ENCODE results near the gene RIPOR3.

Gene RIPOR3

DNA sequence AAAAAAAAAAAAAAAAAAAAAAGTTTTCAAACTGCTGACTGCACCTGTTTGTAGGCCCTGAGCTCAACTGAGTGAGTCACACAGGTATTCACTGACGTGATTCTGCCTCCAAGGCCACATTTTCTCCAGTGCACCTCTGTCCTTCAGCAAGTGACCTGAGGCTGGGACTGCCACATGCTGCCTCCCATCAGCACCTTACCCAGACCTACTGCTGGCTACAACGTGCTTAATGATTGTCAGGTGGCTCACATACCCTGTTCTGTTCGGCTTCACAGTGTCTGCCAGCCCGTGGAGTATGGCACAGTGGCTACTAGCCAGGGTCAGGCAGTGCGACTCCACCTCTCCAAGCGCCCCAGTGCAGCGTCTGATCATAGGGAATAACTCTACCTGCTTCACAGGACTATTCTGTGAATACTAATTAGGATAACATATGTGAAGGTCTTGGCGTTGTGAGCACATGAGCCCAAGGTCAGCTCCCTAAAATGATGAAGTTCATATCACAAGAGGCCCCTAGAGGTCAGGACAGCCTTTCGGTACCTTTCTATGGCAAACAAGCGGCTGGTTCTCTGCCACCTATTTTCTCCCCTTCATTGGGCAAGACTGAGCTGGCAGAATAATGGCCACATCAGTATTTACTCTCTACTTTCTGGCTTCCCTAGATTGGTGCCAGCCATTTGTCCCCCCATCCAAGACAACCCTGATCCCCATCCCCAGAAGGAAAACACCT, 28.1 kb downstream of the RIPOR3 start:
- no peak for TF ChIP-seq Cebpa-rat (IDR thresholded peaks at IDR 0.05)
- no peaks in the 10 kb centered on the region for H3K9me3 ChIP-seq (replicated peaks in 1 of 11)
- H4K20me1 ChIP-seq: no peaks in the 10 kb centered on the region
- H3K4me2 ChIP-seq: peak overlapping the region in 9 of 11 experiments; percentile 2 to 91 (median 80); a peak in 13 of 22 replicates
- H3K9ac ChIP-seq: peak overlapping the region in 3 of 11 experiments; percentile 23 to 52 (median 28); a peak in 4 of 22 replicates
- no peaks in the 10 kb centered on the region for H3K36me3 ChIP-seq
- peaks cover 47 to 100% (median 98%) of the 10 kb centered on the region in 10 experiments for H3K4me1 ChIP-seq
- no peaks in the 10 kb centered on the region for H3K27me3 ChIP-seq
- H3K27ac ChIP-seq: peak overlapping the region in 8 of 11 experiments; percentile 22 to 98 (median 92); a peak in 13 of 22 replicates
- H3K4me3 ChIP-seq: no peak overlapping the region

- Histone ChIP-seq H3K27ac (peak overlapping the region in 4 of 11 experiments; percentile 26 to 98 (median 78); a peak in 3 of 22 replicates), H4K20me1 (no peaks in the 10 kb centered on the region), H3K4me2 (peak overlapping the region in 9 of 11 experiments; percentile 51 to 89 (median 72); a peak in 15 of 22 replicates), H3K36me3 (no peaks in the 10 kb centered on the region), H3K27me3 (no peaks in the 10 kb centered on the region), H3K9me3 (replicated peaks in 1 of 11) (no peaks in the 10 kb centered on the region), H3K4me1 (peaks cover 33 to 99% (median 95%) of the 10 kb centered on the region in 10 experiments), H3K4me3 (no peak overlapping the region), H3K9ac (no peak overlapping the region)
- no peak for TF ChIP-seq Cebpa-rat (IDR thresholded peaks at IDR 0.05)
Measured at GRCh38 chr20:50659975-50660670, 31.2 kb downstream of the RIPOR3 start.

DNA sequence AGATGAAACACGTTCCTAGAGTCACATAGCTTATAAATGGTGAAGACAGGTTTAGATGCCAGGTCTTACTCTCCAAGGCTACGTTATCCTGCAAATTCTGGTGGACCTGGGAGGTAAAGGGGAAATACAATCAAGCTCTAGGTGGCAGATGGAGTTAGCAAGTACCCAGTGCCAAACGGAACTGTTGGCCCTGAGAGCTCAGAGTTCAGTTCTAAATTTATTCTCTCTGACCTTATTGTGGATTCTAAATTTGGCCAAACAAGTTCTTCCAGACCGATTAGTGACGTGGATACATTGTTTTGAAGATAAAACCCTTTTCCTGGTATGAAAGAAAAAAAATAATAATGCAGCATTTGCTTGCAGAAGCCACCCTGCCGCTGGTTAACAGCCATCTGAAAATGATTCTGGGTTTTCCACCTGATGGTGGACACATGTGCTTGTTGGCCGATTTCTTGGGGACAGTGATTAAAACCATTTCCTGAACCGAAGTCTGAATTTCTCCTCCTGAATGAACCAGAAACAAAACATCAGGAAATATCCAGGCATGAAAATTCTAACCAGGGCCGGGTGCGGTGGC, 32.5 kb downstream of the RIPOR3 start:
- Histone ChIP-seq H3K4me2 (peak overlapping the region; percentile 18 to 89 (median 51); a peak in 21 of 22 replicates), H3K27me3 (no peaks in the 10 kb centered on the region), H3K9me3 (replicated peaks in 1 of 11) (no peaks in the 10 kb centered on the region), H3K27ac (peak overlapping the region in 7 of 11 experiments; percentile 4 to 97 (median 40); a peak in 13 of 22 replicates), H3K4me3 (no peak overlapping the region), H3K4me1 (peaks cover 36 to 99% (median 95%) of the 10 kb centered on the region in 10 experiments), H3K9ac (peak overlapping the region in 5 of 11 experiments; percentile 1 to 45 (median 37); a peak in 9 of 22 replicates), H3K36me3 (no peaks in the 10 kb centered on the region), H4K20me1 (no peaks in the 10 kb centered on the region)
- no peak for TF ChIP-seq Cebpa-rat (IDR thresholded peaks at IDR 0.05)

- Histone ChIP-seq H3K9ac (peak overlapping the region in 9 of 11 experiments; percentile 23 to 84 (median 62); a peak in 16 of 22 replicates), H3K4me2 (peak overlapping the region; percentile 35 to 82 (median 65)), H3K36me3 (no peaks in the 10 kb centered on the region), H4K20me1 (no peaks in the 10 kb centered on the region), H3K4me1 (peaks cover 37 to 96% (median 92%) of the 10 kb centered on the region in 10 experiments), H3K4me3 (no peak overlapping the region), H3K27ac (peak overlapping the region in 9 of 11 experiments; percentile 31 to 99 (median 94); a peak in 18 of 22 replicates), H3K27me3 (no peaks in the 10 kb centered on the region), H3K9me3 (replicated peaks in 1 of 11) (peaks cover 0 to 11% (median 5%) of the 10 kb centered on the region in 11 experiments; a peak in 7 of 22 replicates)
- TF ChIP-seq Cebpa-rat (IDR thresholded peaks at IDR 0.05): peak in 9 of 11 experiments; percentile 44 to 78 (median 68); a peak in 12 of 22 replicates
Measured at GRCh38 chr20:50655311-50655880, 35.9 kb downstream of the RIPOR3 start.

GRCh38 chr20:50654904-50655303, 36.4 kb downstream of the RIPOR3 start:
- Histone ChIP-seq H3K4me1 (peaks cover 37 to 96% (median 91%) of the 10 kb centered on the region in 10 experiments), H3K4me3 (no peak overlapping the region), H3K9me3 (replicated peaks in 1 of 11) (peaks cover 0 to 11% (median 5%) of the 10 kb centered on the region in 11 experiments; a peak in 7 of 22 replicates), H3K36me3 (no peaks in the 10 kb centered on the region), H3K27ac (peak overlapping the region in 9 of 11 experiments; percentile 31 to 99 (median 94); a peak in 18 of 22 replicates), H3K27me3 (no peaks in the 10 kb centered on the region), H3K9ac (peak overlapping the region in 9 of 11 experiments; percentile 23 to 84 (median 62); a peak in 15 of 22 replicates), H3K4me2 (peak overlapping the region; percentile 35 to 82 (median 65); a peak in 21 of 22 replicates), H4K20me1 (no peaks in the 10 kb centered on the region)
- TF ChIP-seq Cebpa-rat (IDR thresholded peaks at IDR 0.05): no peak

DNA sequence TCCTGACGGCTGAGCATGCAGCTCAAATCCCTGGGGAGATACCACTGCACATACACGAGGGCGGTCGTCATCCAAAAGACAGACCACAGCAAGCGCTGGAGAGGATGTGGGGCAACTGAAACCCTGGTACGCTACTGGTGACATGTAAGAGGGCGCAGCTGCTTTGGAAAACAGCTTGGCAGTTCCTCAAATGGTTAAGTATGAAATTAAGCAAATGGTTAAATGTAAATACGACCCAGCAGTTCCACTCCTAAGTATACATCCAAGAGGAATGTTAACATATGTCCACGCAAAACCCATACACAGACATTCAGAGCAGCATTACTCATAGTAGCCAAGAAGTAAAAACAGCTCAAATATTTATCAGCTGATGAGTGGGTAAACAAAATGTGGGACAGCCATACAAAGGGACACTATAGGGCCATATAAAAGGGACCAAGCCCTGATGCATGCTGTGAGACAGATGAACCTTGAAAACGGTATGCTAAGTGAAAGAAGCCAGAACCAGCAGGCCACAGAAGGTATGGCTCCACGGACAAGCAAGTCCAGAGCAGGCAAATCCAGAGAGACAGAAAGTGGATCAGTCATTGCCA, 38.5 kb downstream of the RIPOR3 start:
- H3K9ac ChIP-seq: peak overlapping the region in 10 of 11 experiments; percentile 16 to 84 (median 74); a peak in 18 of 22 replicates
- TF ChIP-seq Cebpa-rat (IDR thresholded peaks at IDR 0.05): peak in 8 of 11 experiments; percentile 50 to 98 (median 93); a peak in 15 of 22 replicates
- H3K27me3 ChIP-seq: no peaks in the 10 kb centered on the region
- peaks cover 0 to 26% (median 17%) of the 10 kb centered on the region in 11 experiments; a peak in 17 of 22 replicates for H3K9me3 ChIP-seq (replicated peaks in 1 of 11)
- H4K20me1 ChIP-seq: no peaks in the 10 kb centered on the region
- peak overlapping the region in 10 of 11 experiments; percentile 42 to 99 (median 93); a peak in 20 of 22 replicates for H3K27ac ChIP-seq
- H3K4me1 ChIP-seq: peaks cover 31 to 87% (median 78%) of the 10 kb centered on the region in 10 experiments
- H3K36me3 ChIP-seq: no peaks in the 10 kb centered on the region; a peak in 1 of 22 replicates
- no peak overlapping the region for H3K4me3 ChIP-seq
- H3K4me2 ChIP-seq: peak overlapping the region; percentile 41 to 82 (median 71)

GRCh38 chr20:50651676-50652075, 39.7 kb downstream of the RIPOR3 start:
- peaks cover 31 to 83% (median 70%) of the 10 kb centered on the region in 10 experiments for H3K4me1 ChIP-seq
- peaks cover 0 to 2% (median 0%) of the 10 kb centered on the region in 11 experiments; a peak in 2 of 22 replicates for H3K36me3 ChIP-seq
- H3K4me2 ChIP-seq: peak overlapping the region; percentile 41 to 82 (median 66); a peak in 21 of 22 replicates
- H3K27me3 ChIP-seq: no peaks in the 10 kb centered on the region
- peak overlapping the region in 10 of 11 experiments; percentile 14 to 99 (median 93); a peak in 19 of 22 replicates for H3K27ac ChIP-seq
- no peaks in the 10 kb centered on the region for H4K20me1 ChIP-seq
- no peak overlapping the region; a peak in 1 of 20 replicates for H3K4me3 ChIP-seq
- no peak for TF ChIP-seq Cebpa-rat (IDR thresholded peaks at IDR 0.05)
- H3K9me3 ChIP-seq (replicated peaks in 1 of 11): peaks cover 3 to 37% (median 24%) of the 10 kb centered on the region in 11 experiments; a peak in 20 of 22 replicates
- peak overlapping the region in 9 of 11 experiments; percentile 0 to 84 (median 75); a peak in 17 of 22 replicates for H3K9ac ChIP-seq
